GM12892 (cell line): ENCODE measurements around the gene RREB1.

Source experiments
- POLR2A ChIP-seq: IDR thresholded peaks from 2 replicates; pipeline ENCODE4 v1.6.1; 2011; ENCODE audit warnings: low read depth, low read length, control low read depth
- POLR2AphosphoS5 ChIP-seq: IDR thresholded peaks from 2 replicates; pipeline ENCODE4 v1.6.1; 2011; ENCODE audit warnings: low read depth, low read length, control low read depth
- TAF1 ChIP-seq: IDR thresholded peaks from 2 replicates; pipeline ENCODE4 v1.6.1; 2011; ENCODE audit warnings: low read depth, mild to moderate bottlenecking, control low read depth, low read length, borderline replicate concordance

GRCh38 chr6:7256785-7257184 is 149.0 kb downstream of the RREB1 start:
- no peak for TF ChIP-seq POLR2A
- TF ChIP-seq POLR2AphosphoS5: no peak
- no peak for TF ChIP-seq TAF1
